Osteoblast (primary cell): ENCODE data around the gene MAPKAP1. TPM values are rescaled to one million over a fixed set of nuclear protein-coding genes. Genes with fewer than 3 reads are reported as not detected.

Experiments used
- DNase-seq: peaks from one replicate; pipeline ENCODE4 v3.0.0; 2011; ENCODE audit warnings: low spot score, mixed read lengths; ENCODE audit not compliant: insufficient read length; ENCODE audit errors: missing footprints
- H2AFZ ChIP-seq: 2 replicates; pipeline ENCODE4 v1.6.0; 2011; ENCODE audit warnings: mild to moderate bottlenecking, low read length
- H3K27ac ChIP-seq: 2 replicates; pipeline ENCODE4 v1.5.1; 2011; ENCODE audit warnings: mild to moderate bottlenecking, low read depth, low read length, moderate library complexity
- H3K27me3 ChIP-seq: 2 replicates; pipeline ENCODE4 v1.6.0; 2012; ENCODE audit warnings: mild to moderate bottlenecking, control low read depth, inconsistent platforms, low read length, moderate library complexity; ENCODE audit not compliant: insufficient read depth
- H3K36me3 ChIP-seq: 2 replicates; pipeline ENCODE4 v1.5.1; 2011; ENCODE audit warnings: mild to moderate bottlenecking, low read length, control low read depth, moderate library complexity; ENCODE audit not compliant: insufficient read depth
- H3K4me1 ChIP-seq: 2 replicates; pipeline ENCODE4 v1.5.1; 2011; ENCODE audit warnings: mild to moderate bottlenecking, low read length, control low read depth, moderate library complexity; ENCODE audit not compliant: insufficient read depth
- H3K4me2 ChIP-seq: 2 replicates; pipeline ENCODE4 v1.6.0; 2011; ENCODE audit warnings: mild to moderate bottlenecking, low read length; ENCODE audit not compliant: insufficient read depth
- H3K4me3 ChIP-seq: fragments of 200-600 bp; sonication (generic); 3 replicates; pipeline ENCODE4 v1.5.1; 2012; ENCODE audit warnings: mild to moderate bottlenecking, low read length, inconsistent platforms; ENCODE audit not compliant: insufficient read depth
- H3K79me2 ChIP-seq: 2 replicates; pipeline ENCODE4 v1.6.0; 2012; ENCODE audit warnings: mild to moderate bottlenecking, low read length, control low read depth, inconsistent platforms; ENCODE audit not compliant: insufficient read depth
- H3K9me3 ChIP-seq: 2 replicates; pipeline ENCODE4 v1.5.1; 2011; ENCODE audit warnings: low read depth, low read length, control low read depth
- H4K20me1 ChIP-seq: 2 replicates; pipeline ENCODE4 v1.6.0; 2012; ENCODE audit warnings: mild to moderate bottlenecking, low read length, control low read depth; ENCODE audit not compliant: insufficient read depth
- CTCF ChIP-seq: IDR thresholded peaks from 2 replicates; pipeline ENCODE4 v1.5.1; 2011; ENCODE audit warnings: mild to moderate bottlenecking, low read depth, low read length, moderate library complexity; ENCODE audit errors: extremely low read depth
- total RNA-seq: library from RNA; depleted of rRNA; stranded (reverse); fragments of >200 nt; gene quantifications from 2 replicates; pipeline ENCODE4 v1.2.3, GENCODE V29; 2012

The MAPKAP1 gene
- total RNA-seq, 1 donor, result 72.4 TPM

GRCh38 chr9:125690679-125691078, 16.3 kb downstream of the MAPKAP1 start:
- Histone ChIP-seq H3K4me1 (no peaks in the 10 kb centered on the region), H3K4me3 (no peak overlapping the region), H4K20me1 (peaks cover 11% of the 10 kb centered on the region), H3K79me2 (peaks cover 91% of the 10 kb centered on the region), H2AFZ (no peak overlapping the region), H3K36me3 (no peaks in the 10 kb centered on the region), H3K4me2 (no peak overlapping the region), H3K9me3 (no peaks in the 10 kb centered on the region), H3K27me3 (no peaks in the 10 kb centered on the region), H3K27ac (no peak overlapping the region)
- DNase-seq, result no peak
- no peak for TF ChIP-seq CTCF

GRCh38 chr9:125687163-125687863, 19.7 kb downstream of the MAPKAP1 start:
- Histone ChIP-seq H3K27ac (no peak overlapping the region), H3K79me2 (peaks cover 84% of the 10 kb centered on the region)
- DNase-seq, result no peak

GRCh38 chr9:125685167-125685566, 21.8 kb downstream of the MAPKAP1 start:
- H4K20me1 ChIP-seq, result peaks cover 9% of the 10 kb centered on the region
- peaks cover 86% of the 10 kb centered on the region for H3K79me2 ChIP-seq
- no peaks in the 10 kb centered on the region for H3K9me3 ChIP-seq
- H3K36me3 ChIP-seq, result no peaks in the 10 kb centered on the region
- H3K27ac ChIP-seq, result no peak overlapping the region
- peaks cover 17% of the 10 kb centered on the region for H3K4me1 ChIP-seq
- H3K4me3 ChIP-seq, result no peak overlapping the region
- no peak overlapping the region for H2AFZ ChIP-seq
- no peaks in the 10 kb centered on the region for H3K27me3 ChIP-seq
- no peak overlapping the region for H3K4me2 ChIP-seq
- DNase-seq, result no peak
- TF ChIP-seq CTCF, result no peak

More at GRCh38 chr9:125687163-125687863, 19.7 kb downstream of the MAPKAP1 start:
- TF ChIP-seq CTCF, result no peak
- Histone ChIP-seq H3K4me2 (no peak overlapping the region), H3K27me3 (no peaks in the 10 kb centered on the region), H3K36me3 (no peaks in the 10 kb centered on the region), H2AFZ (no peak overlapping the region), H3K4me1 (peaks cover 15% of the 10 kb centered on the region), H4K20me1 (peaks cover 14% of the 10 kb centered on the region), H3K4me3 (no peak overlapping the region), H3K9me3 (no peaks in the 10 kb centered on the region)

- peak; percentile 65 for DNase-seq
- H3K79me2 ChIP-seq, result peaks cover 87% of the 10 kb centered on the region
- H3K27ac ChIP-seq, result peak overlapping the region; percentile 72
- peaks cover 17% of the 10 kb centered on the region for H3K4me1 ChIP-seq
- no peaks in the 10 kb centered on the region for H3K9me3 ChIP-seq
- no peak for TF ChIP-seq CTCF
- H3K4me2 ChIP-seq, result peak overlapping the region; percentile 65
- peaks cover 4% of the 10 kb centered on the region for H4K20me1 ChIP-seq
- H3K4me3 ChIP-seq, result no peak overlapping the region
- no peaks in the 10 kb centered on the region for H3K36me3 ChIP-seq
- H3K27me3 ChIP-seq, result no peaks in the 10 kb centered on the region
- no peak overlapping the region for H2AFZ ChIP-seq
Measured at GRCh38 chr9:125683486-125683885, 23.5 kb downstream of the MAPKAP1 start.
